Kidney (tissue), 14 donors: ENCODE results near the gene SGIP1. TPM values are rescaled to one million over a fixed set of nuclear protein-coding genes. Genes with fewer than 3 reads are reported as not detected.

Experiments
- DNase-seq, 5 donors: peaks; one replicate each; pipeline ENCODE4 v3.0.0-alpha.2; 2013 to 2020
- FAIRE-seq: peaks from 2 replicates; lab custom pipeline; 2012; peaks lifted over from hg19 to GRCh38; lab: Jason Lieb, UNC
- H3K27ac ChIP-seq, 2 donors: one replicate each; pipeline ENCODE4 v1.7.0; 2013; ENCODE audit warnings: low read depth in 2 of 2, low read length in 2 of 2, inconsistent platforms in 1 of 2
- H3K27me3 ChIP-seq: one replicate; pipeline ENCODE4 v1.7.1; 2013; ENCODE audit warnings: low read length, inconsistent platforms; ENCODE audit not compliant: control insufficient read depth, insufficient read depth
- H3K36me3 ChIP-seq, 3 donors: one replicate each; pipeline versions ENCODE4 v1.7.0 to v1.7.1; 2013; ENCODE audit warnings: low read length in 3 of 3, control low read depth in 1 of 3, inconsistent platforms in 1 of 3; ENCODE audit not compliant: insufficient read depth in 3 of 3, control insufficient read depth in 2 of 3
- H3K4me1 ChIP-seq, 3 donors: one replicate each; pipeline versions ENCODE4 v1.7.0 to v1.7.1; 2013; ENCODE audit warnings: low read length in 3 of 3, inconsistent platforms in 1 of 3, low read depth in 1 of 3; ENCODE audit not compliant: control insufficient read depth in 2 of 3, insufficient read depth in 2 of 3
- H3K4me3 ChIP-seq, 3 donors: one replicate each; pipeline versions ENCODE4 v1.7.0 to v1.8.1; 2013; ENCODE audit warnings: low read length in 3 of 3, control low read depth in 1 of 3, inconsistent platforms in 1 of 3
- H3K9ac ChIP-seq, 3 donors: one replicate each; pipeline versions ENCODE4 v1.7.0 to v1.7.1; 2013; ENCODE audit warnings: low read length in 3 of 3, control low read depth in 1 of 3, inconsistent platforms in 1 of 3
- H3K9me3 ChIP-seq, 3 donors: one replicate each; pipeline versions ENCODE4 v1.7.0 to v1.7.1; 2013; ENCODE audit warnings: low read length in 3 of 3, control low read depth in 1 of 3, inconsistent platforms in 1 of 3; ENCODE audit not compliant: control insufficient read depth in 2 of 3, insufficient read depth in 1 of 3
- CTCF ChIP-seq: IDR thresholded peaks from 3 replicates; pipeline ENCODE4 v1.5.1; 2012; ENCODE audit warnings: mild to moderate bottlenecking, moderate library complexity, borderline replicate concordance; ENCODE audit not compliant: insufficient read depth; ENCODE audit errors: extremely low read depth
- intact Hi-C: fragments of 100-400 bp; cut with DNase I; formaldehyde crosslinking; loops from one replicate; pipeline ENCODE4 v1.11.1; 2022
- polyA plus RNA-seq: library from polyadenylated mRNA; stranded (reverse); fragments of 350-450 nt; fragmentation: Illumina TruSeq; extraction: RNeasy Lipid Tissue Mini Kit (QIAGEN cat#74804); gene quantifications from one replicate; pipeline ENCODE4 v1.2.3, GENCODE V29; 2014; ENCODE audit warnings: low read depth, low replicate concordance; ENCODE audit not compliant: insufficient read depth
- total RNA-seq: library from RNA; stranded (reverse); fragmentation: NEBNext Ultra II Directional; extraction: Animal tissue kit (Norgen Biotek cat#: 25700); gene quantifications from one replicate; pipeline ENCODE4 v1.2.1, GENCODE V29; 2021
- donor health status: control.
- donor health status: control.
- donor health status: control.
- donor health status: control.
- donor health status: control.
- donor health status: DM: yes; HTN: yes; CAD: no.
- donor health status: Normal renal cell carcinoma (clear cell type).

Gene SGIP1
- total and polyA plus RNA-seq, 2 donors from 2014 or later: 8.3 to 11.2 TPM

GRCh38 chr1:66687358-66687757 is 153.4 kb downstream of the SGIP1 start:
- Histone ChIP-seq H3K9me3 (peaks cover 0 to 3% (median 0%) of the 10 kb centered on the region in 3 donors), H3K9ac (no peak overlapping the region), H3K36me3 (peaks cover 0 to 2% (median 0%) of the 10 kb centered on the region in 3 donors), H3K4me1 (no peaks in the 10 kb centered on the region), H3K27me3 (no peaks in the 10 kb centered on the region), H3K4me3 (no peak overlapping the region), H3K27ac (no peak overlapping the region)
- intact Hi-C loops: no loop called here
- FAIRE-seq (no peak), DNase-seq (no peak)
- TF ChIP-seq CTCF: no peak

GRCh38 chr1:66690666-66691381 is 156.9 kb downstream of the SGIP1 start:
- Histone ChIP-seq H3K9me3 (peaks cover 0 to 3% (median 0%) of the 10 kb centered on the region in 3 donors), H3K27me3 (no peaks in the 10 kb centered on the region), H3K4me1 (no peaks in the 10 kb centered on the region), H3K27ac (no peak overlapping the region), H3K4me3 (no peak overlapping the region), H3K9ac (no peak overlapping the region), H3K36me3 (peaks cover 0 to 2% (median 0%) of the 10 kb centered on the region in 3 donors)
- no peak for TF ChIP-seq CTCF
- intact Hi-C loops: no loop called here
- FAIRE-seq (no peak), DNase-seq (peak in 1 of 5 donors; percentile 40)

- intact Hi-C loops: no loop called here
- Histone ChIP-seq H3K4me3 (no peak overlapping the region), H3K36me3 (peaks cover 0 to 2% (median 0%) of the 10 kb centered on the region in 3 donors), H3K9ac (no peak overlapping the region), H3K9me3 (peaks cover 0 to 3% (median 0%) of the 10 kb centered on the region in 3 donors), H3K27ac (no peak overlapping the region), H3K4me1 (no peaks in the 10 kb centered on the region), H3K27me3 (no peaks in the 10 kb centered on the region)
- FAIRE-seq (no peak), DNase-seq (no peak)
- TF ChIP-seq CTCF: no peak
Observed at GRCh38 chr1:66692681-66693080, 158.7 kb downstream of the SGIP1 start.
